HG03175 (cell line): ENCODE results near the gene ZFP64.
A peak's percentile ranks its signal among the peaks of the same experiment; 100 is the strongest.
"Not testable (repeated sequence)": the region's sequence is repeated elsewhere in the genome, so short reads cannot be mapped to it uniquely, and the experiment has no call there.

Experiments used
- ATAC-seq: cut with Tn5 transposase; IDR thresholded peaks from one replicate; pipeline ENCODE4 v1.9.1; 2021; ENCODE audit warnings: mild to moderate bottlenecking, moderate library complexity; ENCODE audit not compliant: unreplicated experiment

ZFP64 gene

GRCh38 chr20:52207020-52207810, 15.6 kb upstream of the ZFP64 start:
- ATAC-seq: no peak

- ATAC-seq: no peak
These were observed 12.6 kb upstream of the ZFP64 start for GRCh38 chr20:52204136-52204535.

- no peak for ATAC-seq
These were observed 9.8 kb upstream of the ZFP64 start for GRCh38 chr20:52201395-52201794.

- no peak for ATAC-seq
These were observed 9.3 kb upstream of the ZFP64 start for GRCh38 chr20:52200870-52201269.

- ATAC-seq: no peak
These were observed 5.3 kb upstream of the ZFP64 start for GRCh38 chr20:52196845-52197244.

GRCh38 chr20:52193886-52194545, 2.4 kb upstream of the ZFP64 start:
- ATAC-seq: no peak

- ATAC-seq: no peak
These were observed 1.6 kb upstream of the ZFP64 start for GRCh38 chr20:52193133-52193532.

- ATAC-seq: not testable (repeated sequence)
These were observed 1.1 kb upstream of the ZFP64 start for GRCh38 chr20:52192719-52193007.

- peak; percentile 49 for ATAC-seq
These were observed 538 bp upstream of the ZFP64 start for GRCh38 chr20:52191916-52192718.

GRCh38 chr20:52190437-52191131, 995 bp downstream of the ZFP64 start:
- ATAC-seq: peak; percentile 39

- ATAC-seq: no peak
These were observed 9.8 kb downstream of the ZFP64 start for GRCh38 chr20:52181766-52182165.

- ATAC-seq: no peak
These were observed 11.3 kb downstream of the ZFP64 start for GRCh38 chr20:52180180-52180840.

- peak; percentile 85 for ATAC-seq
These were observed 12.0 kb downstream of the ZFP64 start for GRCh38 chr20:52179331-52180179.

GRCh38 chr20:52178691-52179090, 12.9 kb downstream of the ZFP64 start:
- ATAC-seq: no peak

- no peak for ATAC-seq
These were observed 15.7 kb downstream of the ZFP64 start for GRCh38 chr20:52175840-52176239.

- ATAC-seq: peak; percentile 84
These were observed 19.1 kb downstream of the ZFP64 start for GRCh38 chr20:52172392-52173047.

GRCh38 chr20:52171025-52171424, 20.6 kb downstream of the ZFP64 start:
- no peak for ATAC-seq

GRCh38 chr20:52168116-52168515, 23.5 kb downstream of the ZFP64 start:
- no peak for ATAC-seq

- no peak for ATAC-seq
These were observed 24.2 kb downstream of the ZFP64 start for GRCh38 chr20:52167232-52167840.
